ENCODE data around the gene KRTAP10-6. TPM values are rescaled to one million over a fixed set of nuclear protein-coding genes. Genes with fewer than 3 reads are reported as not detected.
A peak's percentile ranks its signal among the peaks of the same experiment; 100 is the strongest.

Gene KRTAP10-6
- total and polyA plus RNA-seq, 7 experiments from 2014 or later = not detected

GRCh38 chr21:44615911-44616590 lies 23.7 kb upstream of the KRTAP10-6 start:
- H3K9me3 Mint-ChIP-seq = peaks cover 9 to 31% (median 25%) of the 10 kb centered on the region in 11 donors
- CTCF ChIA-PET = interaction anchor here (0.5 to 0.8 kb wide), 3 partner anchors 10 to 126 kb away, joined by 3 read pairs; no protein-coding TSS in a partner anchor
- no peak overlapping the region for H3K4me3 ChIP-seq (ENCODE audit: low read length)
- H3K27me3 Mint-ChIP-seq = no peaks in the 10 kb centered on the region
- H3K9me3 ChIP-seq (ENCODE audit: control insufficient read depth in 2 of 3, low read length in 3 of 3) = peaks cover 0 to 6% (median 5%) of the 10 kb centered on the region in 3 experiments
- H3K4me1 ChIP-seq (ENCODE audit: control insufficient read depth in 2 of 2, insufficient read depth in 2 of 2, low read length in 2 of 2) = peaks cover 37 to 45% of the 10 kb centered on the region in 2 donors
- no peaks in the 10 kb centered on the region for H3K36me3 ChIP-seq (ENCODE audit: control insufficient read depth in 2 of 3, insufficient read depth in 3 of 3, low read length in 3 of 3)
- peaks cover 12 to 33% (median 21%) of the 10 kb centered on the region in 5 donors for H3K36me3 Mint-ChIP-seq
- peak overlapping the region in 8 of 10 donors; percentile 19 to 69 (median 29) for H3K4me3 Mint-ChIP-seq
- peak overlapping the region in 8 of 9 donors; percentile 52 to 96 (median 72) for H3K27ac Mint-ChIP-seq
- intact Hi-C loops (cut with micrococcal nuclease) = loop anchor here in 1 of 2 donors (5.0 kb wide), 2 partner anchors 34 to 96 kb away; partner anchors contain the start of genes KRTAP10-5 and TSPEAR
- H3K4me1 Mint-ChIP-seq = peaks cover 20 to 71% (median 60%) of the 10 kb centered on the region in 7 donors
- no peak for DNase-seq
- no peak for ATAC-seq
- no peaks in the 10 kb centered on the region for H3K27me3 ChIP-seq (ENCODE audit: control insufficient read depth in 2 of 2, insufficient read depth in 2 of 2, low read length in 2 of 2)
- POLR2A ChIA-PET = interaction anchor here (1.2 kb wide), 1 partner anchor 11 kb away, joined by 4 read pairs; no protein-coding TSS in a partner anchor
- H3K27ac ChIP-seq (ENCODE audit: low read depth, low read length) = no peak overlapping the region

- peaks cover 37 to 45% of the 10 kb centered on the region in 2 donors for H3K4me1 ChIP-seq (ENCODE audit: control insufficient read depth in 2 of 2, insufficient read depth in 2 of 2, low read length in 2 of 2)
- H3K9me3 Mint-ChIP-seq = peaks cover 5 to 31% (median 23%) of the 10 kb centered on the region in 11 donors
- peaks cover 0 to 7% (median 5%) of the 10 kb centered on the region in 3 experiments for H3K9me3 ChIP-seq (ENCODE audit: control insufficient read depth in 2 of 3, low read length in 3 of 3)
- no peaks in the 10 kb centered on the region for H3K27me3 Mint-ChIP-seq
- ATAC-seq = no peak
- no peak for DNase-seq
- no peaks in the 10 kb centered on the region for H3K27me3 ChIP-seq (ENCODE audit: control insufficient read depth in 2 of 2, insufficient read depth in 2 of 2, low read length in 2 of 2)
- H3K36me3 Mint-ChIP-seq = peaks cover 7 to 31% (median 16%) of the 10 kb centered on the region in 5 donors
- peak overlapping the region in 4 of 9 donors; percentile 54 to 93 (median 72) for H3K27ac Mint-ChIP-seq
- no peak overlapping the region for H3K4me3 ChIP-seq (ENCODE audit: low read length)
- H3K4me1 Mint-ChIP-seq = peaks cover 20 to 66% (median 55%) of the 10 kb centered on the region in 7 donors
- peak overlapping the region in 3 of 10 donors; percentile 27 to 69 (median 35) for H3K4me3 Mint-ChIP-seq
- CTCF ChIA-PET = interaction anchor here (0.6 to 0.8 kb wide), 3 partner anchors 11 to 178 kb away, joined by 3 read pairs; no protein-coding TSS in a partner anchor
- POLR2A ChIA-PET = interaction anchor here (1.1 kb wide), 1 partner anchor 98 kb away, joined by 5 read pairs; no protein-coding TSS in a partner anchor
- H3K36me3 ChIP-seq (ENCODE audit: control insufficient read depth in 2 of 3, insufficient read depth in 3 of 3, low read length in 3 of 3) = no peaks in the 10 kb centered on the region
- intact Hi-C loops (cut with micrococcal nuclease) = loop anchor here in 1 of 2 donors (5.0 kb wide), 2 partner anchors 33 to 97 kb away; partner anchors contain the start of genes KRTAP10-5 and TSPEAR
- H3K27ac ChIP-seq (ENCODE audit: low read depth, low read length) = no peak overlapping the region
Measured at GRCh38 chr21:44615466-44615865, 23.2 kb upstream of the KRTAP10-6 start.

- ChIA-PET POLR2A (interaction anchor here (1.1 kb wide), 1 partner anchor 97 kb away, joined by 5 read pairs; no protein-coding TSS in a partner anchor), CTCF (interaction anchor here (0.6 to 0.8 kb wide), 3 partner anchors 11 to 178 kb away, joined by 3 read pairs; no protein-coding TSS in a partner anchor)
- Mint-ChIP-seq H3K36me3 (peaks cover 4 to 28% (median 12%) of the 10 kb centered on the region in 5 donors), H3K4me3 (peak overlapping the region in 2 of 10 donors; percentile 16 to 27), H3K9me3 (peaks cover 5 to 31% (median 21%) of the 10 kb centered on the region in 11 donors), H3K27ac (peak overlapping the region in 2 of 9 donors; percentile 48 to 54), H3K27me3 (no peaks in the 10 kb centered on the region), H3K4me1 (peaks cover 20 to 62% (median 50%) of the 10 kb centered on the region in 7 donors)
- peaks cover 36 to 44% of the 10 kb centered on the region in 2 donors for H3K4me1 ChIP-seq (ENCODE audit: control insufficient read depth in 2 of 2, insufficient read depth in 2 of 2, low read length in 2 of 2)
- H3K27me3 ChIP-seq (ENCODE audit: control insufficient read depth in 2 of 2, insufficient read depth in 2 of 2, low read length in 2 of 2) = no peaks in the 10 kb centered on the region
- no peak overlapping the region for H3K4me3 ChIP-seq (ENCODE audit: low read length)
- DNase-seq (no peak), ATAC-seq (no peak)
- intact Hi-C loops (cut with micrococcal nuclease) = loop anchor here in 1 of 2 donors (5.0 kb wide), 2 partner anchors 33 to 97 kb away; partner anchors contain the start of genes KRTAP10-5 and TSPEAR
- peaks cover 0 to 11% (median 3%) of the 10 kb centered on the region in 3 experiments for H3K9me3 ChIP-seq (ENCODE audit: control insufficient read depth in 2 of 3, low read length in 3 of 3)
- H3K27ac ChIP-seq (ENCODE audit: low read depth, low read length) = no peak overlapping the region
- H3K36me3 ChIP-seq (ENCODE audit: control insufficient read depth in 2 of 3, insufficient read depth in 3 of 3, low read length in 3 of 3) = no peaks in the 10 kb centered on the region
Measured at GRCh38 chr21:44614961-44615391, 22.7 kb upstream of the KRTAP10-6 start.

DNA sequence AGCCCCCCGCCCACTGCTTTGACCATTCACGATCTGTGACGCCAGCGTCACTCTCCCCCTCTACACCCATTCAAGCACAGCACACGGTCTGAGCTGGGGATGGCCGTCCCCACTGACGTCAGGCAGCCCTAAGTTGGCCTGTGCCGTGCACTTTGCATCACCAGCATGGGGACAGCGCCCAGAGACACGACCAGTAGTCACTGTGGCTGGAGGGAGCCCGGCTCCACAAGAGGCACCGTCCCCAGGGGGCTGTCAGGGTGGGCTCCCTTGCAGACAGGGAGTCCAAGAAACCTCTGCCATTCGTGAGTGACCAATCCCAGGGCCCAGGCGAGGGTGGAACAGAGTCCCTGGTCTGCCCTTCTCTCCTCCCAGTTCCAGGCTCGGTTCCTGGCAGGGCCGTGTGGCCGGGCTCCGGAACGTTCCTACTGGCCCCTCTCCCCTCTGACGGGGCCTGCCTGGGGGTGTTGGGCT lies 21.9 kb upstream of the KRTAP10-6 start:
- ATAC-seq (no peak), DNase-seq (no peak)
- H3K36me3 ChIP-seq (ENCODE audit: control insufficient read depth in 2 of 3, insufficient read depth in 3 of 3, low read length in 3 of 3) = no peaks in the 10 kb centered on the region
- peak overlapping the region in 7 of 9 donors; percentile 48 to 81 (median 58) for H3K27ac Mint-ChIP-seq
- peaks cover 7 to 31% (median 22%) of the 10 kb centered on the region in 11 donors for H3K9me3 Mint-ChIP-seq
- H3K4me3 Mint-ChIP-seq = peak overlapping the region in 1 of 10 donors; percentile 27
- H3K27me3 Mint-ChIP-seq = peaks cover 0 to 4% (median 0%) of the 10 kb centered on the region in 5 donors
- H3K4me1 Mint-ChIP-seq = peaks cover 17 to 54% (median 42%) of the 10 kb centered on the region in 7 donors
- no peaks in the 10 kb centered on the region for H3K27me3 ChIP-seq (ENCODE audit: control insufficient read depth in 2 of 2, insufficient read depth in 2 of 2, low read length in 2 of 2)
- ChIA-PET CTCF (no interaction called here), POLR2A (interaction anchor here (1.1 kb wide), 1 partner anchor 96 kb away, joined by 5 read pairs; no protein-coding TSS in a partner anchor)
- H3K27ac ChIP-seq (ENCODE audit: low read depth, low read length) = no peak overlapping the region
- peaks cover 0 to 18% (median 0%) of the 10 kb centered on the region in 3 experiments for H3K9me3 ChIP-seq (ENCODE audit: control insufficient read depth in 2 of 3, low read length in 3 of 3)
- no peak overlapping the region for H3K4me3 ChIP-seq (ENCODE audit: low read length)
- peaks cover 28 to 36% of the 10 kb centered on the region in 2 donors for H3K4me1 ChIP-seq (ENCODE audit: control insufficient read depth in 2 of 2, insufficient read depth in 2 of 2, low read length in 2 of 2)
- peaks cover 3 to 22% (median 11%) of the 10 kb centered on the region in 5 donors for H3K36me3 Mint-ChIP-seq
- intact Hi-C loops (cut with micrococcal nuclease) = no loop called here

- intact Hi-C loops (cut with micrococcal nuclease) = no loop called here
- Mint-ChIP-seq H3K4me1 (peaks cover 11 to 48% (median 36%) of the 10 kb centered on the region in 7 donors), H3K27me3 (peaks cover 0 to 4% (median 0%) of the 10 kb centered on the region in 5 donors), H3K9me3 (peaks cover 8 to 31% (median 19%) of the 10 kb centered on the region in 11 donors), H3K36me3 (peaks cover 8 to 15% (median 12%) of the 10 kb centered on the region in 5 donors), H3K27ac (peak overlapping the region in 1 of 9 donors; percentile 67), H3K4me3 (no peak overlapping the region)
- peaks cover 0 to 19% (median 0%) of the 10 kb centered on the region in 3 experiments for H3K9me3 ChIP-seq (ENCODE audit: control insufficient read depth in 2 of 3, low read length in 3 of 3)
- peaks cover 22 to 30% of the 10 kb centered on the region in 2 donors for H3K4me1 ChIP-seq (ENCODE audit: control insufficient read depth in 2 of 2, insufficient read depth in 2 of 2, low read length in 2 of 2)
- H3K27me3 ChIP-seq (ENCODE audit: control insufficient read depth in 2 of 2, insufficient read depth in 2 of 2, low read length in 2 of 2) = no peaks in the 10 kb centered on the region
- no peaks in the 10 kb centered on the region for H3K36me3 ChIP-seq (ENCODE audit: control insufficient read depth in 2 of 3, insufficient read depth in 3 of 3, low read length in 3 of 3)
- DNase-seq (no peak), ATAC-seq (no peak)
- no peak overlapping the region for H3K27ac ChIP-seq (ENCODE audit: low read depth, low read length)
- ChIA-PET POLR2A (no interaction called here), CTCF (no interaction called here)
- H3K4me3 ChIP-seq (ENCODE audit: low read length) = no peak overlapping the region
Measured at GRCh38 chr21:44613386-44614155, 21.3 kb upstream of the KRTAP10-6 start.

All from naive thymus-derived CD4-positive, alpha-beta T cell (primary cell).